K562 (cell line): ENCODE results near the gene PRR14. TPM values are rescaled to one million over a fixed set of nuclear protein-coding genes. Genes with fewer than 3 reads are reported as not detected.
A peak's percentile ranks its signal among the peaks of the same experiment; 100 is the strongest.

Experiments used
- AFF4 ChIP-seq: sonication (generic); formaldehyde crosslinking; IDR thresholded peaks from 2 replicates; pipeline ENCODE4 v1.8.0; 2023; ENCODE audit warnings: mild to moderate bottlenecking, missing genetic modification reagents
- ARID2 ChIP-seq: fragments of 450-650 bp; IDR thresholded peaks from 2 replicates; pipeline ENCODE4 v1.6.1; 2017; ENCODE audit warnings: antibody characterized with exemption, mild to moderate bottlenecking
- BRD9 ChIP-seq: fragments of 450-650 bp; IDR thresholded peaks from 2 replicates; pipeline ENCODE4 v1.6.1; 2018; ENCODE audit warnings: low read depth; ENCODE audit not compliant: partially characterized antibody
- CBX5 ChIP-seq: IDR thresholded peaks from 2 replicates; pipeline ENCODE4 v1.6.1; 2014; ENCODE audit warnings: low read depth, borderline replicate concordance
- GMEB1 ChIP-seq: fragments of 250-450 bp; sonication (Bioruptor Pico); IDR thresholded peaks from 2 replicates; pipeline ENCODE4 v1.4.0; 2020; ENCODE audit warnings: mild to moderate bottlenecking
- KLF13 ChIP-seq: fragments of 450-650 bp; IDR thresholded peaks from 2 replicates; pipeline ENCODE4 v1.6.1; 2016; ENCODE audit warnings: missing genetic modification characterization, low read depth, mild to moderate bottlenecking, missing compliant biosample characterization, moderate library complexity, borderline replicate concordance
- NFE2 ChIP-seq: IDR thresholded peaks from 2 replicates; pipeline ENCODE4 v1.6.1; 2014; ENCODE audit warnings: antibody characterized with exemption, low read depth
- NR1H2 ChIP-seq: sonication (generic); formaldehyde crosslinking; IDR thresholded peaks from 2 replicates; pipeline ENCODE4 v1.4.0; 2020; ENCODE audit warnings: mild to moderate bottlenecking, missing genetic modification reagents
- POLR2AphosphoS5 ChIP-seq: IDR thresholded peaks from 2 replicates; pipeline ENCODE4 v1.6.1; 2011; ENCODE audit warnings: mild to moderate bottlenecking, low read depth, low read length, moderate library complexity; ENCODE audit not compliant: control insufficient read depth, insufficient read depth
- POLR2B ChIP-seq: fragments of 450-650 bp; IDR thresholded peaks from 2 replicates; pipeline ENCODE4 v1.6.1; 2018; ENCODE audit warnings: low read depth; ENCODE audit not compliant: partially characterized antibody
- POLR2H ChIP-seq: IDR thresholded peaks from 2 replicates; pipeline ENCODE4 v1.6.1; 2016; ENCODE audit warnings: missing genetic modification characterization, low read depth, mild to moderate bottlenecking, control low read depth, missing compliant biosample characterization, moderate library complexity
- TRIM28 ChIP-seq: fragments of 450-650 bp; IDR thresholded peaks from 2 replicates; pipeline ENCODE4 v1.6.1; 2017
- ZBTB2 ChIP-seq: fragments of 450-650 bp; IDR thresholded peaks from 2 replicates; pipeline ENCODE4 v1.6.1; 2016; ENCODE audit warnings: antibody characterized with exemption
- ZBTB9 ChIP-seq: fragments of 450-650 bp; formaldehyde crosslinking; IDR thresholded peaks from 2 replicates; pipeline ENCODE4 v1.4.0; 2020; ENCODE audit warnings: mild to moderate bottlenecking, moderate library complexity
- ZNF316 ChIP-seq: fragments of 450-650 bp; IDR thresholded peaks from 2 replicates; pipeline ENCODE4 v1.6.1; 2016
- ZNF740 ChIP-seq, 3 experiments: fragments of 200-800 bp in 1 of 3; sonication (Bioruptor generic) in 1 of 3; sonication (generic) in 1 of 3; formaldehyde crosslinking in 1 of 3; IDR thresholded peaks; 2 replicates each; pipeline versions ENCODE4 v1.6.1 to v1.8.0; 2016 to 2022; ENCODE audit warnings: mild to moderate bottlenecking in 2 of 3, missing compliant biosample characterization in 2 of 3, missing genetic modification characterization in 2 of 3, missing genetic modification reagents in 1 of 3
- ZNF764 ChIP-seq: fragments of 250-450 bp; sonication (Bioruptor Pico); IDR thresholded peaks from 2 replicates; pipeline ENCODE4 v1.4.0; 2020; ENCODE audit warnings: low read depth, mild to moderate bottlenecking, moderate library complexity
- polyA plus RNA-seq, 8 experiments: library from polyadenylated mRNA; depleted of rRNA in 4 of 8; stranded (reverse) in 5 of 8; unstranded in 3 of 8; fragments of >200 nt; fragmentation: Nextera tagmentation in 2 of 8; fragmentation: Illumina TruSeq in 1 of 8; extraction: Ambion mirVana in 2 of 8; extraction: Trizol in 1 of 8; gene quantifications; 2 replicates each; pipeline versions ENCODE4 v1.2.1 to v1.2.3, GENCODE V29; 2011 to 2014; ENCODE audit warnings: inconsistent platforms in 1 of 8, missing spikeins in 1 of 8
- total RNA-seq, 7 experiments: library from RNA; depleted of rRNA in 6 of 7; stranded (reverse); fragments of >200 nt in 6 of 7; fragmentation: Illumina TruSeq in 2 of 7; extraction: Trizol in 2 of 7; gene quantifications; 2 replicates each; pipeline versions ENCODE4 v1.2.1 to v1.2.3, GENCODE V29; 2011 to 2021; ENCODE audit warnings: low replicate concordance in 1 of 7

The PRR14 gene
- total and polyA plus RNA-seq, 9 of the 15 experiments (the other 6 are each of a cell fraction or from before 2014, with no cell fraction given), result 2.2 to 63.1 (median 11.5) TPM

GRCh38 chr16:30657866-30658730, 7.3 kb downstream of the PRR14 start, which contains the start of gene FBRS (continued):
- TF ChIP-seq ZBTB9 (CRISPR knock-in tag), result peak; percentile 46; the same call in 1 of the 2 replicates
- TF ChIP-seq ZNF740 (CRISPR knock-in tag; IDR thresholded peaks at IDR 0.05), result peak; percentile 78
- TF ChIP-seq ZNF740 (tag; IDR thresholded peaks at IDR 0.05), result no peak
- peak; percentile 92 for TF ChIP-seq POLR2H (tag)
- TF ChIP-seq NFE2, result peak; percentile 49; the same call in 1 of the 2 replicates
- TF ChIP-seq CBX5, result no peak
- peak; percentile 77 for TF ChIP-seq POLR2AphosphoS5
- peak; percentile 45; the same call in 1 of the 2 replicates for TF ChIP-seq ZBTB2
- TF ChIP-seq ZNF316, result no peak
- TF ChIP-seq NR1H2 (CRISPR knock-in tag), result peak; percentile 25; the same call in 1 of the 2 replicates
- TF ChIP-seq AFF4, result peak; percentile 78; the same call in 1 of the 2 replicates
- peak; percentile 96 for TF ChIP-seq POLR2B
- TF ChIP-seq ARID2, result no peak
- TF ChIP-seq GMEB1, result peak; percentile 57; the same call in 1 of the 2 replicates
- TF ChIP-seq BRD9, result no peak
- TF ChIP-seq ZNF764 (CRISPR knock-in tag), result no peak
- TF ChIP-seq TRIM28, result peak; percentile 63
- peak; percentile 74; the same call in 1 of the 2 replicates for TF ChIP-seq KLF13 (tag)
